ENCODE data around the gene TMEM108.

Gene TMEM108

GRCh38 chr3:133300102-133300501 is 261.9 kb downstream of the TMEM108 start:
- H3K36me3 ChIP-seq (ENCODE audit: insufficient read depth, low read length), result no peaks in the 10 kb centered on the region
- ATAC-seq (ENCODE audit: insufficient read depth, low read depth) (no peak), DNase-seq (no peak)
- H3K27ac ChIP-seq (ENCODE audit: low read length), result no peak overlapping the region
- no peaks in the 10 kb centered on the region for H3K79me2 ChIP-seq (ENCODE audit: insufficient read depth, low read length)
- no peak overlapping the region for H2AFZ ChIP-seq (ENCODE audit: low read depth, low read length)
- TF ChIP-seq, protein P1, sequence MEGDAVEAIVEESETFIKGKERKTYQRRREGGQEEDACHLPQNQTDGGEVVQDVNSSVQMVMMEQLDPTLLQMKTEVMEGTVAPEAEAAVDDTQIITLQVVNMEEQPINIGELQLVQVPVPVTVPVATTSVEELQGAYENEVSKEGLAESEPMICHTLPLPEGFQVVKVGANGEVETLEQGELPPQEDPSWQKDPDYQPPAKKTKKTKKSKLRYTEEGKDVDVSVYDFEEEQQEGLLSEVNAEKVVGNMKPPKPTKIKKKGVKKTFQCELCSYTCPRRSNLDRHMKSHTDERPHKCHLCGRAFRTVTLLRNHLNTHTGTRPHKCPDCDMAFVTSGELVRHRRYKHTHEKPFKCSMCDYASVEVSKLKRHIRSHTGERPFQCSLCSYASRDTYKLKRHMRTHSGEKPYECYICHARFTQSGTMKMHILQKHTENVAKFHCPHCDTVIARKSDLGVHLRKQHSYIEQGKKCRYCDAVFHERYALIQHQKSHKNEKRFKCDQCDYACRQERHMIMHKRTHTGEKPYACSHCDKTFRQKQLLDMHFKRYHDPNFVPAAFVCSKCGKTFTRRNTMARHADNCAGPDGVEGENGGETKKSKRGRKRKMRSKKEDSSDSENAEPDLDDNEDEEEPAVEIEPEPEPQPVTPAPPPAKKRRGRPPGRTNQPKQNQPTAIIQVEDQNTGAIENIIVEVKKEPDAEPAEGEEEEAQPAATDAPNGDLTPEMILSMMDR (IDR thresholded peaks at IDR 0.05; ENCODE audit: borderline replicate concordance, extremely low read depth, low read length, poor library complexity, severe bottlenecking), result no peak
- no peak for TF ChIP-seq EZH2 (IDR thresholded peaks at IDR 0.05; ENCODE audit: borderline replicate concordance, low read depth, low read length, severe bottlenecking)
- peaks cover 11% of the 10 kb centered on the region for H3K27me3 ChIP-seq (ENCODE audit: insufficient read depth, low read length, poor library complexity)
- H3K9me3 ChIP-seq (ENCODE audit: insufficient read depth, low read length, severe bottlenecking), result no peaks in the 10 kb centered on the region
- no peak overlapping the region for H3K9ac ChIP-seq (ENCODE audit: low read depth, low read length)
- no peaks in the 10 kb centered on the region for H4K20me1 ChIP-seq (ENCODE audit: insufficient read depth, low read length)
- no peak overlapping the region for H3K4me3 ChIP-seq (ENCODE audit: low read depth in 1 of 2, low read length in 2 of 2)
- no peak overlapping the region for H3K4me2 ChIP-seq (ENCODE audit: insufficient read depth, low read length)
- no peaks in the 10 kb centered on the region for H3K4me1 ChIP-seq (ENCODE audit: insufficient read depth, low read length)

DNA sequence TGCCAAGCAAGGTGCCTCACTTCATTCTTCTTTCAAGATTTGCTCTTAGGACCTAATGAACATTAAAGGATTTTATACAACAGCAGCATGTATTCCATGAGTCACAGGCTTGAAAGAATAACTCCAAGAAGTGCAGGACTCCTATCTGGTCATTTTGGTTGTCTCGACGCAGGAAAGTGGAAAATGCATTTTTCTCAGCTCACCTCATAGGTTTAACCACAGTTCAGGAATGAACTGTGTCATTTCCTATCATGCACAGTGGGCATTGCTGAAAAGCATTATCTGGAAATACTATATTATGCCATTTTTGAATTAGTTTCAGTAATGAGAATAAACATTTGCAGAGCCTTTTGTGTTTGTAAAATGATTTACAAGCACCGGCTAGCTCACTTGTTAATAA is 263.0 kb downstream of the TMEM108 start:
- no peak overlapping the region for H3K9ac ChIP-seq (ENCODE audit: low read depth, low read length)
- H3K79me2 ChIP-seq (ENCODE audit: insufficient read depth, low read length), result no peaks in the 10 kb centered on the region
- no peak overlapping the region for H3K4me3 ChIP-seq (ENCODE audit: low read depth in 1 of 2, low read length in 2 of 2)
- no peak overlapping the region for H3K4me2 ChIP-seq (ENCODE audit: insufficient read depth, low read length)
- no peak overlapping the region for H2AFZ ChIP-seq (ENCODE audit: low read depth, low read length)
- TF ChIP-seq, protein P1 (IDR thresholded peaks at IDR 0.05; ENCODE audit: borderline replicate concordance, extremely low read depth, low read length, poor library complexity, severe bottlenecking), result no peak
- TF ChIP-seq EZH2 (IDR thresholded peaks at IDR 0.05; ENCODE audit: borderline replicate concordance, low read depth, low read length, severe bottlenecking), result no peak
- no peaks in the 10 kb centered on the region for H3K4me1 ChIP-seq (ENCODE audit: insufficient read depth, low read length)
- peaks cover 5% of the 10 kb centered on the region for H3K27me3 ChIP-seq (ENCODE audit: insufficient read depth, low read length, poor library complexity)
- no peak overlapping the region for H3K27ac ChIP-seq (ENCODE audit: low read length)
- H3K36me3 ChIP-seq (ENCODE audit: insufficient read depth, low read length), result no peaks in the 10 kb centered on the region
- ATAC-seq (ENCODE audit: insufficient read depth, low read depth) (no peak), DNase-seq (no peak)
- no peaks in the 10 kb centered on the region for H4K20me1 ChIP-seq (ENCODE audit: insufficient read depth, low read length)
- no peaks in the 10 kb centered on the region for H3K9me3 ChIP-seq (ENCODE audit: insufficient read depth, low read length, severe bottlenecking)

- no peaks in the 10 kb centered on the region for H3K36me3 ChIP-seq (ENCODE audit: insufficient read depth, low read length)
- H3K4me3 ChIP-seq (ENCODE audit: low read depth in 1 of 2, low read length in 2 of 2), result no peak overlapping the region
- no peak overlapping the region for H3K27ac ChIP-seq (ENCODE audit: low read length)
- DNase-seq, result no peak
- no peak overlapping the region for H3K4me2 ChIP-seq (ENCODE audit: insufficient read depth, low read length)
- H3K79me2 ChIP-seq (ENCODE audit: insufficient read depth, low read length), result no peaks in the 10 kb centered on the region
- TF ChIP-seq, protein P1 (IDR thresholded peaks at IDR 0.05; ENCODE audit: borderline replicate concordance, extremely low read depth, low read length, poor library complexity, severe bottlenecking), result no peak
- no peak for TF ChIP-seq EZH2 (IDR thresholded peaks at IDR 0.05; ENCODE audit: borderline replicate concordance, low read depth, low read length, severe bottlenecking)
- no peaks in the 10 kb centered on the region for H4K20me1 ChIP-seq (ENCODE audit: insufficient read depth, low read length)
- ATAC-seq (ENCODE audit: insufficient read depth, low read depth), result no peak
- H3K9me3 ChIP-seq (ENCODE audit: insufficient read depth, low read length, severe bottlenecking), result no peaks in the 10 kb centered on the region
- peaks cover 5% of the 10 kb centered on the region for H3K27me3 ChIP-seq (ENCODE audit: insufficient read depth, low read length, poor library complexity)
- H2AFZ ChIP-seq (ENCODE audit: low read depth, low read length), result no peak overlapping the region
- no peaks in the 10 kb centered on the region for H3K4me1 ChIP-seq (ENCODE audit: insufficient read depth, low read length)
- no peak overlapping the region for H3K9ac ChIP-seq (ENCODE audit: low read depth, low read length)
Observed at GRCh38 chr3:133301731-133302130, 263.5 kb downstream of the TMEM108 start.

GRCh38 chr3:133303430-133303829 is 265.2 kb downstream of the TMEM108 start:
- ATAC-seq (ENCODE audit: insufficient read depth, low read depth) (no peak), DNase-seq (no peak)
- Histone ChIP-seq H3K79me2 (ENCODE audit: insufficient read depth, low read length) (no peaks in the 10 kb centered on the region), H3K9me3 (ENCODE audit: insufficient read depth, low read length, severe bottlenecking) (no peaks in the 10 kb centered on the region), H3K4me1 (ENCODE audit: insufficient read depth, low read length) (no peaks in the 10 kb centered on the region), H4K20me1 (ENCODE audit: insufficient read depth, low read length) (no peaks in the 10 kb centered on the region), H3K9ac (ENCODE audit: low read depth, low read length) (no peak overlapping the region), H3K27me3 (ENCODE audit: insufficient read depth, low read length, poor library complexity) (no peaks in the 10 kb centered on the region), H2AFZ (ENCODE audit: low read depth, low read length) (no peak overlapping the region), H3K4me3 (ENCODE audit: low read depth in 1 of 2, low read length in 2 of 2) (no peak overlapping the region), H3K27ac (ENCODE audit: low read length) (no peak overlapping the region), H3K4me2 (ENCODE audit: insufficient read depth, low read length) (no peak overlapping the region), H3K36me3 (ENCODE audit: insufficient read depth, low read length) (no peaks in the 10 kb centered on the region)
- TF ChIP-seq EZH2 (IDR thresholded peaks at IDR 0.05; ENCODE audit: borderline replicate concordance, low read depth, low read length, severe bottlenecking), result no peak

Measured in DND-41 (cell line).